ENCODE measurements around the gene UNC79. TPM values are rescaled to one million over a fixed set of nuclear protein-coding genes. Genes with fewer than 3 reads are reported as not detected.

Gene UNC79
- total and polyA plus RNA-seq, 2 experiments from 2014 or later, result 0.04 TPM; not detected in 1

DNA sequence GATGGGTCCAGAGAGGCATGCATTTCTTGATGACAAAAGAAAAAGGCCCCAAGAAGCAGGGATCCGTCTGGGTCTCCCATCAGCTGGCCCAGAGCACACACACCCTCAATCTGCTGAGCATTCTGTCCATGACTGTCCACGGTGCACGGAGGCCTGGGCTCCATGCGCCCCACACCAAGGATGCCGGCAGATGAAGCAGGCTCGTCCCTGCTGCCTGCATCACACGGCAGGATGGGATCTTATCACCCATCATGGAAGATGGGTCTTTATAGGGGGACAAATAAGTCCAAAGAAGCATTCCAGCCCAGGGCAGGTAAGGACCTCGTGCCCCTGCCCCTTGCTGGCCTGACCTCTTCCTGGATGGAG is 297.9 kb downstream of the UNC79 start:
- Histone ChIP-seq H3K9me3 (ENCODE audit: low read depth) (no peaks in the 10 kb centered on the region), H3K79me2 (ENCODE audit: insufficient read depth) (no peaks in the 10 kb centered on the region), H2AFZ (no peak overlapping the region), H3K4me2 (ENCODE audit: unreplicated experiment) (no peak overlapping the region), H3F3A (ENCODE audit: insufficient read depth) (no peaks in the 10 kb centered on the region), H3K36me3 (ENCODE audit: low read depth) (no peaks in the 10 kb centered on the region), H4K20me1 (ENCODE audit: insufficient read depth) (no peaks in the 10 kb centered on the region), H3K27ac (no peak overlapping the region), H3K4me1 (ENCODE audit: insufficient read depth) (no peaks in the 10 kb centered on the region), H3K4me3 (no peak overlapping the region), H3K9me2 (ENCODE audit: insufficient read depth) (no peaks in the 10 kb centered on the region), H3K27me3 (replicated peaks; ENCODE audit: insufficient read depth) (no peaks in the 10 kb centered on the region), H3K9ac (no peak overlapping the region)
- TF ChIP-seq EZH2 (IDR thresholded peaks at IDR 0.05; ENCODE audit: insufficient read depth, poor library complexity, severe bottlenecking) (no peak), EZH2phosphoT487 (IDR thresholded peaks at IDR 0.05; ENCODE audit: insufficient read depth, low read depth) (no peak)
- DNase-seq, result no peak
- 66% methylated on average over 8 of the region's 8 CpGs for WGBS, 2 experiments (ENCODE audit: low coverage in 1 of 2, low lambda C conversion rate in 2 of 2, missing lambda C conversion rate in 2 of 2)
- in situ Hi-C loops (cut with MboI), result no loop called here

DNA sequence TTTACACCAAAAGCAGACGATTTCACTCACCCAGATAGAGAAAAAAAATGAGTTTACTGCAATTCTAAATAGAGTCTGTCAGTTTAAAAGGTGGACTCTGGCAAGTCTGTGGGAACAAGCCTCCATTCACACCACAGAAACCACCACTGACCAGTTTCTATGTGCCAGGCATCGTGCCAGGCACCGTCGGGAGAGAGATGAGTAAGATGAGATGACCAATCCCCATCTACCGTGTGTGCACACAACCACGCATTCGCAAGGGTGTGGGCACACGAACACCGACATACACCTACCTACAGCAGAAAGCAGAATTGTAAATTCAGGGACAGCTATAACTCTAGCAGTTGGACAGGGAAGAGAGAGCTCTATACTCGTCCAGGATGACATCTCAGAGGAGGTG is 299.3 kb downstream of the UNC79 start:
- TF ChIP-seq EZH2phosphoT487 (IDR thresholded peaks at IDR 0.05; ENCODE audit: insufficient read depth, low read depth), result no peak
- no peak for TF ChIP-seq EZH2 (IDR thresholded peaks at IDR 0.05; ENCODE audit: insufficient read depth, poor library complexity, severe bottlenecking)
- Histone ChIP-seq H3K27ac (no peak overlapping the region), H3K4me2 (ENCODE audit: unreplicated experiment) (no peak overlapping the region), H3K9me3 (ENCODE audit: low read depth) (no peaks in the 10 kb centered on the region), H3K27me3 (replicated peaks; ENCODE audit: insufficient read depth) (no peaks in the 10 kb centered on the region), H3K79me2 (ENCODE audit: insufficient read depth) (no peaks in the 10 kb centered on the region), H3K36me3 (ENCODE audit: low read depth) (no peaks in the 10 kb centered on the region), H3K9me2 (ENCODE audit: insufficient read depth) (no peaks in the 10 kb centered on the region), H4K20me1 (ENCODE audit: insufficient read depth) (no peaks in the 10 kb centered on the region), H3K4me1 (ENCODE audit: insufficient read depth) (no peaks in the 10 kb centered on the region), H2AFZ (no peak overlapping the region), H3K4me3 (no peak overlapping the region), H3F3A (ENCODE audit: insufficient read depth) (no peaks in the 10 kb centered on the region), H3K9ac (no peak overlapping the region)
- whole genome bisulfite sequencing, 2 experiments (ENCODE audit: low coverage in 1 of 2, low lambda C conversion rate in 2 of 2, missing lambda C conversion rate in 2 of 2), result 47 to 49% methylated on average over 9 to 10 of the region's 10 CpGs
- no peak for DNase-seq
- in situ Hi-C loops (cut with MboI), result no loop called here

DNA sequence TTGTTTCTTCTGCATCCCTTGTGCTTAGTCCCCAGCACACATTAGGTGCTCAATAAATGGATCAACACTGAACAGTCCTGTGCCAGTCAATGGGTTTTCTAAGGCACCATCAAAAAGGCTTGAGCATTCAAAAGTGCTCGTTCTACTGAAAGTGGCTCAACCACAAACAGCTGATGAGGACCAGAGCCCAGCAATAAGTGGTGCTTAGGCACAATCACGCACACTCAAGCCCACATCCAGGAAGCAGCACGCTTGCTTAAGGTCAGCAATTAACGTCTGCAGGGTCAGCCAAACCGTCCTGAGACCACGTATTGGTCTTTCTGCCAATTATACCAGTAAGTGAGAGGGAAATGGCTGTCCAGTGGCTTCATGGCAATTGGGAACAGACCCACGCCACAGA is 301.0 kb downstream of the UNC79 start:
- Histone ChIP-seq H3K79me2 (ENCODE audit: insufficient read depth) (no peaks in the 10 kb centered on the region), H3F3A (ENCODE audit: insufficient read depth) (no peaks in the 10 kb centered on the region), H3K36me3 (ENCODE audit: low read depth) (no peaks in the 10 kb centered on the region), H3K4me1 (ENCODE audit: insufficient read depth) (no peaks in the 10 kb centered on the region), H4K20me1 (ENCODE audit: insufficient read depth) (no peaks in the 10 kb centered on the region), H3K27me3 (replicated peaks; ENCODE audit: insufficient read depth) (no peaks in the 10 kb centered on the region), H3K9me2 (ENCODE audit: insufficient read depth) (no peaks in the 10 kb centered on the region), H2AFZ (no peak overlapping the region), H3K9ac (no peak overlapping the region), H3K4me2 (ENCODE audit: unreplicated experiment) (no peak overlapping the region), H3K4me3 (no peak overlapping the region), H3K9me3 (ENCODE audit: low read depth) (no peaks in the 10 kb centered on the region), H3K27ac (no peak overlapping the region)
- 34 to 41% methylated on average over 7 of the region's 7 CpGs for WGBS, 2 experiments (ENCODE audit: low coverage in 1 of 2, low lambda C conversion rate in 2 of 2, missing lambda C conversion rate in 2 of 2)
- DNase-seq, result no peak
- TF ChIP-seq EZH2phosphoT487 (IDR thresholded peaks at IDR 0.05; ENCODE audit: insufficient read depth, low read depth), result no peak
- TF ChIP-seq EZH2 (IDR thresholded peaks at IDR 0.05; ENCODE audit: insufficient read depth, poor library complexity, severe bottlenecking), result no peak
- in situ Hi-C loops (cut with MboI), result no loop called here

DNA sequence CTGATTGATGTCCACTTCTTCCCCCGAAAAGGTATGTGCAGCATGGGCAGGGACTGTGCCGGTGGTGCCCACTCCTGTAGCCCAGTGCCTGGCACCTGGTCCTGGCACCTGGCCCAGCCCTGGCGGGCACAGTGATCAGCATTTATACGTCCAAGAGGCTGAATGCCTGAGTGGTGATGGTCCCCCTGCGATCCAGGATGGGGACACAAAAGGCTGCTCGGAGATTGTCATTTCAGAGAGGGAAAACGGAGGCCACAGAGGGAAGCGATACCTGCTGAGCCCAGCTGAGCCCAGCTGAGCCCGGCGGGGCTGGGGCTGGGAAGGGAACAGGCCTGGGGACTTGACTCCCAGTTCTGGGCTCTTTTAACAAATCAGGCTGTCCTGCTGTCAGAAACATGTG is 301.8 kb downstream of the UNC79 start:
- Histone ChIP-seq H3K4me1 (ENCODE audit: insufficient read depth) (no peaks in the 10 kb centered on the region), H3K27ac (no peak overlapping the region), H3K9ac (no peak overlapping the region), H3K79me2 (ENCODE audit: insufficient read depth) (no peaks in the 10 kb centered on the region), H3K27me3 (replicated peaks; ENCODE audit: insufficient read depth) (no peaks in the 10 kb centered on the region), H3K4me3 (no peak overlapping the region), H4K20me1 (ENCODE audit: insufficient read depth) (no peaks in the 10 kb centered on the region), H2AFZ (no peak overlapping the region), H3K36me3 (ENCODE audit: low read depth) (no peaks in the 10 kb centered on the region), H3K9me3 (ENCODE audit: low read depth) (no peaks in the 10 kb centered on the region), H3F3A (ENCODE audit: insufficient read depth) (no peaks in the 10 kb centered on the region), H3K9me2 (ENCODE audit: insufficient read depth) (no peaks in the 10 kb centered on the region), H3K4me2 (ENCODE audit: unreplicated experiment) (no peak overlapping the region)
- no peak for DNase-seq
- TF ChIP-seq EZH2 (IDR thresholded peaks at IDR 0.05; ENCODE audit: insufficient read depth, poor library complexity, severe bottlenecking) (no peak), EZH2phosphoT487 (IDR thresholded peaks at IDR 0.05; ENCODE audit: insufficient read depth, low read depth) (no peak)
- in situ Hi-C loops (cut with MboI), result no loop called here
- WGBS, 2 experiments (ENCODE audit: low coverage in 1 of 2, low lambda C conversion rate in 2 of 2, missing lambda C conversion rate in 2 of 2), result 66 to 72% methylated on average over 9 to 10 of the region's 10 CpGs

DNA sequence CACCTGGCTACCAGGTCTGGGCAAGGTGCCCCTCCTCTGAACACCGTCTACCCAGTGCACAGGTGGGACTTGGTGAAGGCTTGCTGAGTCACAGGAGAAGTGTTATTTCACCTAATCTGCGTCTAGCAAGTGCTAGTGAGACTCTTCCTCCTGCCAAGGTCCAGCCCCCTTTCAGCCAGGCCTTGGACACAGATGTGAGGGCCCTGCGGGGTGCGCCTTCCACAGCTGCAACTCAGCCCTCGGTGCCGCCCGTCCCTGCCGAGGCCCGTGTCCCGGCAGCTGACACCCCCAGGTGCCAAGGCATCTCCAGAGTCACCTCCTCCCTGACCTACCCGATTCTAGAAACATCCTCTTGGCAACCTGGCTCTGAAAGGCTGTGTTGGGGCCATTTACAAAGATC is 302.5 kb downstream of the UNC79 start:
- H2AFZ ChIP-seq, result no peak overlapping the region
- H3K9me3 ChIP-seq (ENCODE audit: low read depth), result no peaks in the 10 kb centered on the region
- H3F3A ChIP-seq (ENCODE audit: insufficient read depth), result no peaks in the 10 kb centered on the region
- 79 to 80% methylated on average over 11 of the region's 11 CpGs for WGBS, 2 experiments (ENCODE audit: low coverage in 1 of 2, low lambda C conversion rate in 2 of 2, missing lambda C conversion rate in 2 of 2)
- no peak overlapping the region for H3K4me2 ChIP-seq (ENCODE audit: unreplicated experiment)
- TF ChIP-seq EZH2 (IDR thresholded peaks at IDR 0.05; ENCODE audit: insufficient read depth, poor library complexity, severe bottlenecking), result no peak
- no peak for TF ChIP-seq EZH2phosphoT487 (IDR thresholded peaks at IDR 0.05; ENCODE audit: insufficient read depth, low read depth)
- H3K27ac ChIP-seq, result no peak overlapping the region
- H3K36me3 ChIP-seq (ENCODE audit: low read depth), result no peaks in the 10 kb centered on the region
- no peak overlapping the region for H3K9ac ChIP-seq
- H3K9me2 ChIP-seq (ENCODE audit: insufficient read depth), result no peaks in the 10 kb centered on the region
- no peak for DNase-seq
- no peak overlapping the region for H3K4me3 ChIP-seq
- no peaks in the 10 kb centered on the region for H3K79me2 ChIP-seq (ENCODE audit: insufficient read depth)
- H4K20me1 ChIP-seq (ENCODE audit: insufficient read depth), result no peaks in the 10 kb centered on the region
- in situ Hi-C loops (cut with MboI), result no loop called here
- H3K4me1 ChIP-seq (ENCODE audit: insufficient read depth), result no peaks in the 10 kb centered on the region
- H3K27me3 ChIP-seq (replicated peaks; ENCODE audit: insufficient read depth), result no peaks in the 10 kb centered on the region
